Erythroblast (primary cell): ENCODE results near the gene ANTXR1.

Source experiments
- GATA1 ChIP-seq: IDR thresholded peaks from 2 replicates; pipeline ENCODE4 v1.6.1; 2011; ENCODE audit warnings: low read depth, mild to moderate bottlenecking, control low read depth, low read length, moderate library complexity
- POLR2A ChIP-seq: IDR thresholded peaks from 2 replicates; pipeline ENCODE4 v1.6.1; 2011; ENCODE audit warnings: mild to moderate bottlenecking, low read length

DNA sequence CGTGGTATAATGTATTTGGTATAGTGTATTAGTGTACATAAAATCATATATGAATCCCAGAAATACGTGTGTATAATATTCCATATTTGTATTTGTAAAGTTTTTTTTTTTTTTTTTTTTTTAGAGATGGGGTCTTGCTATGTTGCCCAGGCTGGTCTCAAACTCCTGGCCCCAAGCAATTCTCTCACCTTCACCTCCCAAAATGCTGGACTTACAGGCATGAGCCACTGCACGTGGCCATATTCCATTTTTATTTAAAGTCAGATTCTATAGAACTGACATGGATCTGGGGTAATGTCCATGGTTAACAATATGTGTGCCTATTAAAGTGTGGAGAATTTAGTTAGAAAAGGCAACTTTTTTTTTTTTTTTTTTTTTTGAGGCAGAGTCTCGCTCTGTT lies 71.5 kb downstream of the ANTXR1 start:
- TF ChIP-seq POLR2A (no peak), GATA1 (no peak)
